GM19193 (cell line): Measurements from ENCODE around the gene PYGO2.

ENCODE experiments used
- POLR2A ChIP-seq: IDR thresholded peaks from 4 replicates; pipeline ENCODE4 v1.6.1; 2011; ENCODE audit not compliant: insufficient read depth, insufficient read length; ENCODE audit errors: extremely low read depth

PYGO2 gene

GRCh38 chr1:154961207-154962155 is at the start of gene PYGO2:
TSS of gene PYGO2 (minus strand) at chr1:154961782. CDS start at chr1:154961576, 206 bp downstream.
- TF ChIP-seq POLR2A: peak; percentile 93

GRCh38 chr1:155011004-155011416 is 49.4 kb upstream of the PYGO2 start:
- TF ChIP-seq POLR2A: no peak

- no peak for TF ChIP-seq POLR2A
Observed at GRCh38 chr1:155010211-155010918, 48.8 kb upstream of the PYGO2 start.

- no peak for TF ChIP-seq POLR2A
Observed at GRCh38 chr1:155009742-155010141, 48.2 kb upstream of the PYGO2 start.

GRCh38 chr1:155009221-155009711 is 47.7 kb upstream of the PYGO2 start:
- TF ChIP-seq POLR2A: no peak

- TF ChIP-seq POLR2A: no peak
Observed at GRCh38 chr1:155008015-155008941, 46.7 kb upstream of the PYGO2 start.

GRCh38 chr1:155007251-155007828 is 45.8 kb upstream of the PYGO2 start:
- no peak for TF ChIP-seq POLR2A

GRCh38 chr1:155006601-155007101 is 45.1 kb upstream of the PYGO2 start:
- TF ChIP-seq POLR2A: no peak

GRCh38 chr1:155005076-155006011 is 43.8 kb upstream of the PYGO2 start:
- no peak for TF ChIP-seq POLR2A

GRCh38 chr1:155004352-155005075 is 42.9 kb upstream of the PYGO2 start:
- no peak for TF ChIP-seq POLR2A

- TF ChIP-seq POLR2A: no peak
Observed at GRCh38 chr1:155003766-155004351, 42.3 kb upstream of the PYGO2 start.

- TF ChIP-seq POLR2A: no peak
Observed at GRCh38 chr1:155003227-155003765, 41.7 kb upstream of the PYGO2 start.
